Subcutaneous adipose tissue (tissue), 4 donors: ENCODE results near the gene CXCL5. TPM values are rescaled to one million over a fixed set of nuclear protein-coding genes. Genes with fewer than 3 reads are reported as not detected.

Experiments used
- total RNA-seq, 4 donors: library from RNA; depleted of rRNA; stranded (reverse); fragments of >200 nt; gene quantifications; one replicate each; pipeline ENCODE4 v1.1.0, GENCODE V29; 2016
- TF ChIP-seq, protein P1 (sequence below): fragments of 450-650 bp; IDR thresholded peaks from one replicate; pipeline ENCODE4 v1.5.1; 2016; ENCODE audit warnings: low read depth, mild to moderate bottlenecking, control low read depth, antibody characterized with exemption, moderate library complexity

The CXCL5 gene
- total RNA-seq, 4 donors from 2014 or later = 1.4 TPM; not detected in 3

DNA sequence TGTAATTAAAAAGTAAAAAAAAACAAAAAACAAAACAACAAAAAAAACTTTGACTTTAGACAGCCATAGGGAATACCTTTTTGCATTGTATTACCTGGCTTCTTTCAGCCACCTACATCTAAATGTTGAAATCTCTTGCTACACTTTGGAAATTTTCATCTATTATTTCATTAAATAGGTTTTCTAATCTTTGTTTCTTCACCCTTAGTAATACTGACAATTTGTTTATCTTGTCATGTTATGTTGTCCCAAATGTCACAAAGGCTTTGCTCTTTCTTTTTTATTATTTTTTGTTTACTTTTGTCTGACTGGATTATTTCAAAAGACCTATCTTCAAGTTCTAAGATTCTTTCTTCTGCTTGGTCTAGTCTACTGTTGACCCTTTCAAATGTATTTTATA is 24.1 kb downstream of the CXCL5 start:
- TF ChIP-seq, protein P1, sequence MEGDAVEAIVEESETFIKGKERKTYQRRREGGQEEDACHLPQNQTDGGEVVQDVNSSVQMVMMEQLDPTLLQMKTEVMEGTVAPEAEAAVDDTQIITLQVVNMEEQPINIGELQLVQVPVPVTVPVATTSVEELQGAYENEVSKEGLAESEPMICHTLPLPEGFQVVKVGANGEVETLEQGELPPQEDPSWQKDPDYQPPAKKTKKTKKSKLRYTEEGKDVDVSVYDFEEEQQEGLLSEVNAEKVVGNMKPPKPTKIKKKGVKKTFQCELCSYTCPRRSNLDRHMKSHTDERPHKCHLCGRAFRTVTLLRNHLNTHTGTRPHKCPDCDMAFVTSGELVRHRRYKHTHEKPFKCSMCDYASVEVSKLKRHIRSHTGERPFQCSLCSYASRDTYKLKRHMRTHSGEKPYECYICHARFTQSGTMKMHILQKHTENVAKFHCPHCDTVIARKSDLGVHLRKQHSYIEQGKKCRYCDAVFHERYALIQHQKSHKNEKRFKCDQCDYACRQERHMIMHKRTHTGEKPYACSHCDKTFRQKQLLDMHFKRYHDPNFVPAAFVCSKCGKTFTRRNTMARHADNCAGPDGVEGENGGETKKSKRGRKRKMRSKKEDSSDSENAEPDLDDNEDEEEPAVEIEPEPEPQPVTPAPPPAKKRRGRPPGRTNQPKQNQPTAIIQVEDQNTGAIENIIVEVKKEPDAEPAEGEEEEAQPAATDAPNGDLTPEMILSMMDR = no peak

GRCh38 chr4:73970945-73971344 is 27.5 kb downstream of the CXCL5 start:
- TF ChIP-seq, protein P1 = no peak

DNA sequence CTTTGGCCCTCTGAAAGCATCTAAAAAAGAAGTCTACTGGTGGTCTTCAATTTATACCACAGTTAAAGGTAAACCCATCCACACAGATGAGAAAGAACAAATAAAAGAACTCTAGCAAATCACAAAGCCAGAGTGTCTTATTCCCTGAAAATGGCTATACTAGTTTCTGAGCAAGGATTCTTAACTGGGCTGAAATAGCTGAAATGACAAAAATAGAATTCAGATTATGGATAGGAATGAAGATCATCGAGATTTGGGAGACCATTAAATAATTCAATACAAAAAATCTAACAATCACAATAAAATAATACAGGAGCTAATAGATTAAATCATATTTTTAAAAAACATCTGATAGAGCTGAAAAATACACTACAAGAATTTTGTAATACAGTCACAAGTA is 28.5 kb downstream of the CXCL5 start:
- TF ChIP-seq, protein P1 = no peak

GRCh38 chr4:73967866-73968265 is 30.6 kb downstream of the CXCL5 start:
- TF ChIP-seq, protein P1 = no peak

DNA sequence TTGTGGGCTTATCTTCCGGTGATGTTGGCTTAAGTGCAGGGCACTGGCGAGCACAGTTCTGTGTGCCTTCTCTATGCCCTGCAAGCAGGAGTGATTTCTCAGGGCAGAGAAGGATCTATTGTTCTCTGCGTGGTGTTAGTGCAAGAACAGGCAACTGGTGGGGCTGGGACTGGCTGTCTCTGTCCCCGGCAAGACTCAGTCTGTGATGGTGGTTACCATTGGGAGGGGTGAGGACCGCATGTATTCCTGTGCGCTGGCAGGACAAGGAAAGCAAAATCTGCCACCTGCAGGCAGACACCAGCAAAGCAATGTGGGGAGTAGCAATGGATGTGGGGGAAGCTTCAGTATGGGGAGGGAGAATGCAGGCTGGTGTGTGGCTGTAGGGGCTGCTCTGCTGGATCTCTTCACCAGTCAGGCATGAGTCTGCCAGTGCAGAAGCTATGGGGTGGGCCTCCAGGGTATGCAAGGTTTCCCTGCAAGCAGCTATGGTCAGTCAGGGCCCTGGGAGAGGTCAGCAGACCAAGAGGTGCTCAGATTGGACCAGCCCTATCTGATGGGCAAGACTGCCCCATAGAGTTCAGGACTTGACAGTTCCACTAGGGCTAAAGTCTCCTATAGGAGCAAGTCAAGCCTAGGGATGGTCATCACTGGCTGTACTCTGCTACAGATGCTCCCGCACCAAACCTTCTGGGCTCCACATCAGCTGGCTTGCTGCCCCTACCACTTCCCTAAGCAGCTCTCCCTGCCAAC is 33.4 kb downstream of the CXCL5 start:
- TF ChIP-seq, protein P1 = no peak

- TF ChIP-seq, protein P1 = no peak
These were observed 35.8 kb downstream of the CXCL5 start for GRCh38 chr4:73962724-73963123.

DNA sequence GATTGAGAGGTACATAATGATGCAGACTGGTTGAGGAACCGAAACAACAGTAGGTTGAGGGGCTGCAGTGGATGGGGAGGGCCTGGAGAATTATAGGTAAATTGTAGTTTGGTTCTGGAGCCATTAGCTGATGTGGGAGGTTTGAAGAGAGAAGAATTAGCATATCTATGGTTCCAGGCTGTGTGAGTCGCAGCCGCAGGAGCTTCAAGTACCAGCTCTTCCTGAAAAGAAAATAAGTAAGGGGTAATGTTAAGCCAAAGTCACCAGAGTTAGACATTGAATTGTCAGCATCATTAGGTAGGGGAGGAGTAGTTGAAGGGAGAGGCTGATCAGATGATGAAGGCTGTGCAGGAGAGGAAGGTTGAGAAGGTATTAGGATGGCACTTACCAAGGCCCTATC is 46.1 kb downstream of the CXCL5 start:
- TF ChIP-seq, protein P1 = no peak
